Smooth muscle cell of the brain vasculature (primary cell): ENCODE data around the gene TMPRSS3.

Source experiments
- DNase-seq: peaks from one replicate; pipeline ENCODE4 v3.0.0-alpha.2; 2012; ENCODE audit warnings: low read depth, low spot score

Gene TMPRSS3

DNA sequence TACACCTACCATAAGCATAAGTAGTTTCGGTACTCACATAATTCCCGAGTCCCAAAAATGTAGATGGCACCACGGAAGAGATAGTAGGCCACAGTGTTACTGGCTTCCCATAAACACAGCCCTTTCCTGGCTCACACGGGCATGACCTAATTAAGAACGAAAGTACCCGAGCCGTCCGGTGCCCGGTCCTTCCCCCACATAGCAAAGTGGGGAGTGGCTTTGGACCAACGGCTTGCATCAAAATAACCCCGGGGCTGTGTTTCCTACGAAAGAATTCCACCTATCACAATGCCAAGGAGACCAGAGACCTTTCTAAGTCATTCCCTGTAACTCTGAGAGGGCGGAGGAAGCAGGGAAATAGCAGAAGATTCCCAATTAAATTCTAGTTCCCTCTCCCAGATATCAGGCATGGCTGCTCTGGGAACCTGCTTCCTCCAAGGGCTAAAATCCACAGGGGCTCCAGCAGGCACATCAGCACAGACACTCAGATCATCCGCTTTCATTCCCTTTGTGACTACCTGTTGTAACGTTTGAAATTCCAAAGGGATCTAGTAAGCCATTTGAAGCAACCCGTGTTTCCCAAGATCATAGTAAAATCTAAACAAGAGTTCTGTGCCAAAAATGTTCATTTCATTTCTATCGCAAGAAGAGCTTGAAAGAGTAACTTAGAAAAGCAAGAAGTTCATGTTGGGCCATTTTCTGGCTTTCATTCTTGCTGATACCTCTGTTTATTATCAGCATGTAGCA, at the start of gene TMPRSS3:
Gene TMPRSS3, minus strand, starts transcription at position 148 of the 747 bp plus-strand sequence. CDS start 635 bp downstream, outside the sequence.
- DNase-seq: no peak

- DNase-seq: no peak
These were observed 49.5 kb upstream of the TMPRSS3 start for GRCh38 chr21:42445311-42445710.

- no peak for DNase-seq
These were observed 48.9 kb upstream of the TMPRSS3 start for GRCh38 chr21:42444745-42445059.

- no peak for DNase-seq
These were observed 48.3 kb upstream of the TMPRSS3 start for GRCh38 chr21:42443876-42444744.

- DNase-seq: no peak
These were observed 47.4 kb upstream of the TMPRSS3 start for GRCh38 chr21:42443181-42443785.

- DNase-seq: no peak
These were observed 46.1 kb upstream of the TMPRSS3 start for GRCh38 chr21:42441963-42442362.

DNA sequence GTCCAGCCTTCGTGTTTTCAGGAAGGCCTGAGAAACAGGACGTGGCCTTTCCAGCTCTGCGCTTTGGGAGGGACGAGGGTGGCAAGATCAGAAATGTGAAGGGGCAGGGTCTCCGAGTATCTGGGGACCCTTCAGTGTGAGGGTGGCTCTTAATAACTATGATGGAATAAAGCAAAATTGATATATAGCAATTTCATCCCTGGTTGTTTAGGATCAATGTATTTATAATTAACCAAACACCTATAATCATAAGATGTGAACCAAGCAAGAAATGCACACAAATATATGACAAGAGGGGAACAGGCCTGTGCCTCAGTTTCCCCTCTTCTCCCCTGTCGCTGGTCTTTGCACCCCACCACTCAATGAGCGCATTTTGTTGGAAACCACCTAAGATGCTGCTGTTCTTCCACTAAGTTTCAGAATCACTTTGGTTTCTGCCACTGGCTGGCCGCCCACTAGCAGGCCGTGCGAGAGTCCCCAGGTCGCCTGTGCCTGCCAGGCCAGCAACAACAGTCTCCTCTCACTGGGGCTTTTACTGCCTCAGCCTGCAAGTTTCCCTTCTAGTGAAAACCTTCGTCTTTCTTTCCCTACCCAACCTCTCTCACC, 44.4 kb upstream of the TMPRSS3 start:
- no peak for DNase-seq

DNA sequence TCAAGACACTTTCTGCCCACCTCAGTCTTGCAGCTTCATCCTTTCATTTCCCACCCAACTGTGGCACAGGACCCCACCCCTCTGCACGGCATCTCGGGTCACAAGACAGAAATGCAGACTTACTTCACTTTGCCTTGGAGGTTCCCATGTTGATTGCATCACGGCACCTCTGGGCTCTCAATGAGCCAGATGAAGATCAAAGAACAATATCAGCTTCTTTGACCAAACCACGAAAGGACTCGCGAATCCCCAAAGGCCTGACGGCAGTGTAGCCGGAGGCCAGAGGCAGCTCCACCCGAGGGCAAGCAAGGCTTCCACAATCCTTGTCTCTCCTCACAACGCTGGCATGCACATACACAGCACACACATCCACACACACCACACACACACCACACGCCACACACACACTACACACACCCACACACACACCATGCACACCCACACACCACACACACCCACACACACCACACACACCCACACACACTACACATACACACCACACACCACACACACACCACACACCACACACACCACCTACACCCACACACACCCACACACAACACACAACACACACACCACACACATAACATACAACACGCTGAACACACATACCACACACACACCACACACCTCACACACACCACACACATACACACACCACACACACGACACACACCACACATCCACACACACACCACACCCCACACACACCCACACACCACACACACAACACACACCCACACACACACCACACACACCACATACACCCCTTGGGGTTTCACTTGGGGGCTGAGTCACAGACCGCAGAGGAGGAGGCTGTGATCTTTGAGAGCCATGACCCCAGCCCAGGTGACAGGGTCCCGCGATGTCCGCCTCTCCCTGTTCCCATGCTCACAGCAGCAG, 43.7 kb upstream of the TMPRSS3 start:
- DNase-seq: no peak

GRCh38 chr21:42438316-42439205, 42.7 kb upstream of the TMPRSS3 start:
- no peak for DNase-seq

DNA sequence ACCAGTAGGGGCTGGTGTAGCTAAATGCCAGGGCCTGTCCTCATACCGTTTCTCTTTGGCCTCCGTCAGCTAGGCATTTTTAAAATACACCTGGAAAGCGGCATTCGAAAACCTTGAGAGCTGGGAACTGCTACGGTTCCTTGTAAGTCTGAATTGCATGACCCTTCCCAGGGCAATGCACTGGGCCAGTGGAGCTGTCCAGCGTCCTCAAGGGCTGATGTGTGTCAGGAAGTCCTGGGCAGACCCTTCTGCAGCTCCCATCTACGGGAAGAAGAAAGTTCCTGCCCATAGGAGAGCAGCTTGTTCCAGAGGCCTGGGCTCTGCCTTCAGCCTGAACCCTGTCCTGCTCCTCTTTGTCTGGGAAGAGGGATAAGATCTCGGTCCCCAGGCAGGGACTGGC, 41.9 kb upstream of the TMPRSS3 start:
- DNase-seq: peak; percentile 9

GRCh38 chr21:42436914-42437313, 41.1 kb upstream of the TMPRSS3 start:
- DNase-seq: no peak

- no peak for DNase-seq
These were observed 40.0 kb upstream of the TMPRSS3 start for GRCh38 chr21:42435833-42436232.

- DNase-seq: no peak
These were observed 39.5 kb upstream of the TMPRSS3 start for GRCh38 chr21:42435401-42435800.

DNA sequence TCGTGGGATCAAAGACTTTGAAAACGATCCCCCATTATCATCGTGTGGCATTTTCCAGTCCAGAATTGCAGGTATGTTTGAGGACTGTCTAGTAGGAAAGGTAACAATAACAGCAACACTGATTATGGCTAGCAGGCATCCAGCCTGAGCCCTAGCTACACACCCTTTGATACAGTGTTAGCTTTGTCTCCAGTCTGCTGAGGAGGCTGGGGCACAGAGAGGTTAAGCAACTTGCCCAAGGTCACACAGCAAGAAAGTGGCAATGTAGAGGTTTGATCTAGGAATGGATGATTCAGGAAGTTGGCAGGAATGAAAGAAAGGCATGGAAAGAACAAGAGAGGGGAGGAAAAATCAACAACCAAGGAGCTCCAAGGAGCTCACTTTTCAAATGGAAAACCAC, 39.0 kb upstream of the TMPRSS3 start:
- DNase-seq: no peak

DNA sequence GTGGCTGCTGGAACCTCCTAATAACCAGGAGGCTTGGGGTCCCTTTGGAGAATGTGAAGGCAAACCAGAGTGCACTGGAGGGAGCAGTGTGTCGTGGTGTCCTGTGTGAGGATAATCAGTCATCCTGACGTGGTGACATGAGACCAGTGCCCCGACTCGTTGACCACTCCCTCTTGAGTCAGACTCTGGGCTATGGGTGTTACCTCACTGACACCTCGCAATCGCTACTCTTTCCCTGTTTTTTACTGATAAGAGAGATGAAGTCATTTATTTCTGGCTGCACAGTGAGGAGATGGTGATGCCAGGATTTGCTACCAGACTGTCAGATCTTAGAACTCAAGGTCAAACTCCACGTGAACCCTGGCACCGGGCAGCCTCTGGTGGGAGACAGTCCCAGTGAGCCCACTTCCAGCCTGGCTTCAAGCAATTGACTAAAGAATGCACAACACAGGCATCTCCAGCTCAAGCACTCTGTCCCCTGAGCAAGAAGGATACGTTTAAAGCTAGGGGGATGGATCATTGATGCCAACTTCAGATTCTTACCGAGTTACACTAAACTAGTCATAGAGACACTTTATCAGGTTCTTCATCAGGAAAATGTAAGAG, 38.2 kb upstream of the TMPRSS3 start:
- DNase-seq: no peak

DNA sequence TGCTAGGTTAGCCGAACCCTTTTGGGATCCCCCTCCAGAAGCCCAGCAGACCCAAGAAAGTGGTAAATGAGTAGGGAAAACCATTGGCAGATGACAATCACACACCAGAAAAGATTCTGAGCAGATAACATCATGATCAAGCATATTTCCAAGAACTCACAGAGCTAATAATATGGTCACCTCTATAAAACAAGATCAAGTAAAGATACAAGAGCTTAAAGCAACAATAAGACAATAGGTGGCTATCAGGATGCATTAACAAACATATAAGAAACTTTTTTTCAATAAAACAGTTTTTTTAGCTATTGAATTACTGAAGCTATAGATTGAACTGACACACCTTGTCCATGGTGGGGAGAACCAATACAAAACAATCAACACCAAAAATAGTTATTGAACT, 36.8 kb upstream of the TMPRSS3 start:
- DNase-seq: no peak

GRCh38 chr21:42431196-42431595, 35.3 kb upstream of the TMPRSS3 start:
- DNase-seq: no peak

GRCh38 chr21:42430521-42430920, 34.7 kb upstream of the TMPRSS3 start:
- no peak for DNase-seq

- no peak for DNase-seq
These were observed 34.0 kb upstream of the TMPRSS3 start for GRCh38 chr21:42429856-42430255.

DNA sequence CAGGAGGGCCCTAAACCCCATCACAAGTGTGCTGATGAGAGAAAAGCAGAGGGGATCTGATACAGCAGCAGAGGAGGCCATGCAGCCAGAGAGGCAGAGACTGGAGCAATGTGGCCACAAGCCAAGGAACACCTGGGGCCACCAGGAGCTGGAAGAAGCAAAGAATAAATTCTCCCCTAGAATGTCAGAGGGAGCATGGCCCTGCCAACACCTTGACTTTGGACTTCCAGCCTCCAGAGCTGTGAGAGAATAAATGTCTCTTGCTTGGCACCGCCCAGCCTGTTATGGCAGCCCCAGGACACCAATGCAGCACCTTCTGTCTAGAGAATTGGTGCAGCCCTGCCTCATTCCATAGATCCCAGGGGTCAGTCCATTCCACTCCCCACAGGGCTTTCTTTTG, 33.2 kb upstream of the TMPRSS3 start:
- no peak for DNase-seq
